ENCODE measurements around the gene ABL1. TPM values are rescaled to one million over a fixed set of nuclear protein-coding genes. Genes with fewer than 3 reads are reported as not detected.

ABL1 gene
- total RNA-seq, 1 experiment from 2014 or later, result 83.6 TPM

DNA sequence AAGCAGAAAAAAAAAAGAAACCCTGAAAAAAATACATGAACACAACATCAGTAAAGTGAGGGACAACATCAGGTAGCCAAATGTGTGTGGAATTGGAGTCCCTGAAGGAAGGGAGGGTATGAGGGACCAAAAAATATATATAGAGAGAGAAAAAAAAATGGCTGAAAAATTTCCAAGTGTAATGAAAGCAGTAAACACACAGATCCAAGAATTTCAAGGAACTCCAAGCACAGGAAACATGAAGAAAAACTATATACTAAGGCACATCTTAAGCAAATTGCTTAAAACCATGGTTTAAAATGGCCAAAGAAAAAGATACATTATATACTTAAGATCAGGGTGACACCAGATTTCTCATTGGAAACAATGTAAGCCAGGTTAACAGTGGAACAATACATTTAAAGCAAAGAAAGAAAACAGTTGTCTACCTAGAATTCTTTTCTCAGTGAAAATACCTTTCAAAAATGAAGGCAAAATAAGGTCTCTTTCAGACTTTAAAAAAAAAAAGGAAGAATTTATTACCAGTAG is 24.4 kb upstream of the ABL1 start:
- Histone ChIP-seq H3K4ac (ENCODE audit: low read depth, low read length) (no peak overlapping the region), H4K5ac (ENCODE audit: insufficient read length, low read depth, low read length) (no peak overlapping the region), H3K9me3 (ENCODE audit: control insufficient read depth, low read depth, low read length) (no peaks in the 10 kb centered on the region), H3K56ac (ENCODE audit: insufficient read length, low read depth, low read length) (no peak overlapping the region), H4K8ac (replicated peaks; ENCODE audit: insufficient read length, low read depth, low read length) (no peak overlapping the region), H2BK12ac (ENCODE audit: insufficient read length, low read depth, low read length) (no peak overlapping the region), H2AK5ac (ENCODE audit: insufficient read length, low read length) (no peak overlapping the region), H3K18ac (ENCODE audit: insufficient read length, low read depth, low read length) (no peak overlapping the region), H2BK120ac (ENCODE audit: low read depth, low read length, poor library complexity, severe bottlenecking) (no peak overlapping the region), H2BK20ac (ENCODE audit: low read depth, low read length, poor library complexity, severe bottlenecking) (no peak overlapping the region), H3K79me1 (ENCODE audit: insufficient read depth, low read depth, low read length, poor library complexity, severe bottlenecking) (no peaks in the 10 kb centered on the region), H3K4me2 (ENCODE audit: insufficient read depth, insufficient read length, low read length) (no peak overlapping the region), H4K20me1 (ENCODE audit: control insufficient read depth, insufficient read depth, insufficient read length) (no peaks in the 10 kb centered on the region), H3K27ac (ENCODE audit: insufficient read length, low read depth, low read length) (no peak overlapping the region), H3K9ac (ENCODE audit: extremely low read depth, insufficient read length, low read length) (no peak overlapping the region), H3K23ac (ENCODE audit: insufficient read length, low read depth, low read length) (no peak overlapping the region), H2AFZ (ENCODE audit: low read length) (no peak overlapping the region), H3T11ph (ENCODE audit: low read length) (no peak overlapping the region), H3K23me2 (ENCODE audit: insufficient read length, low read depth, low read length, poor library complexity, severe bottlenecking) (no peaks in the 10 kb centered on the region), H3K79me2 (ENCODE audit: insufficient read depth, low read length) (no peaks in the 10 kb centered on the region; the same call in 1 of the 2 replicates), H2BK15ac (ENCODE audit: low read depth, low read length) (no peak overlapping the region), H4K91ac (ENCODE audit: insufficient read length, low read depth, low read length) (no peak overlapping the region), H2BK5ac (ENCODE audit: insufficient read length, low read length) (no peak overlapping the region), H3K14ac (ENCODE audit: insufficient read depth, low read length) (no peak overlapping the region), H3K27me3 (ENCODE audit: insufficient read depth, low read length) (no peaks in the 10 kb centered on the region), H3K4me1 (ENCODE audit: insufficient read depth, low read length) (no peaks in the 10 kb centered on the region)
- H3K4me3 Mint-ChIP-seq, result no peak overlapping the region
- no peak for DNase-seq
- no peaks in the 10 kb centered on the region for H3K27me3 Mint-ChIP-seq (ENCODE audit: low read depth)
- peaks cover 2 to 5% of the 10 kb centered on the region in 2 experiments; a peak in 3 of 4 replicates for H3K4me1 Mint-ChIP-seq
- peaks cover 0 to 9% (median 9%) of the 10 kb centered on the region in 3 experiments; a peak in 3 of 7 replicates for H3K36me3 Mint-ChIP-seq (ENCODE audit: insufficient read depth in 1 of 3, low read depth in 3 of 3)
- peaks cover 2 to 7% of the 10 kb centered on the region in 2 experiments; a peak in 3 of 5 replicates for H3K9me3 Mint-ChIP-seq
- no peak overlapping the region for H3K27ac Mint-ChIP-seq
- TF ChIP-seq, protein P1, sequence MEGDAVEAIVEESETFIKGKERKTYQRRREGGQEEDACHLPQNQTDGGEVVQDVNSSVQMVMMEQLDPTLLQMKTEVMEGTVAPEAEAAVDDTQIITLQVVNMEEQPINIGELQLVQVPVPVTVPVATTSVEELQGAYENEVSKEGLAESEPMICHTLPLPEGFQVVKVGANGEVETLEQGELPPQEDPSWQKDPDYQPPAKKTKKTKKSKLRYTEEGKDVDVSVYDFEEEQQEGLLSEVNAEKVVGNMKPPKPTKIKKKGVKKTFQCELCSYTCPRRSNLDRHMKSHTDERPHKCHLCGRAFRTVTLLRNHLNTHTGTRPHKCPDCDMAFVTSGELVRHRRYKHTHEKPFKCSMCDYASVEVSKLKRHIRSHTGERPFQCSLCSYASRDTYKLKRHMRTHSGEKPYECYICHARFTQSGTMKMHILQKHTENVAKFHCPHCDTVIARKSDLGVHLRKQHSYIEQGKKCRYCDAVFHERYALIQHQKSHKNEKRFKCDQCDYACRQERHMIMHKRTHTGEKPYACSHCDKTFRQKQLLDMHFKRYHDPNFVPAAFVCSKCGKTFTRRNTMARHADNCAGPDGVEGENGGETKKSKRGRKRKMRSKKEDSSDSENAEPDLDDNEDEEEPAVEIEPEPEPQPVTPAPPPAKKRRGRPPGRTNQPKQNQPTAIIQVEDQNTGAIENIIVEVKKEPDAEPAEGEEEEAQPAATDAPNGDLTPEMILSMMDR (conservative IDR thresholded peaks at IDR 0.05), result no peak
